GM19438 (cell line): ENCODE results near the gene SMC3.
"Not testable (repeated sequence)": the region's sequence is repeated elsewhere in the genome, so short reads cannot be mapped to it uniquely, and the experiment has no call there.

Experiments used
- ATAC-seq: cut with Tn5 transposase; IDR thresholded peaks from one replicate; pipeline ENCODE4 v1.9.1; 2021; ENCODE audit warnings: low read depth; ENCODE audit not compliant: unreplicated experiment

SMC3 gene

DNA sequence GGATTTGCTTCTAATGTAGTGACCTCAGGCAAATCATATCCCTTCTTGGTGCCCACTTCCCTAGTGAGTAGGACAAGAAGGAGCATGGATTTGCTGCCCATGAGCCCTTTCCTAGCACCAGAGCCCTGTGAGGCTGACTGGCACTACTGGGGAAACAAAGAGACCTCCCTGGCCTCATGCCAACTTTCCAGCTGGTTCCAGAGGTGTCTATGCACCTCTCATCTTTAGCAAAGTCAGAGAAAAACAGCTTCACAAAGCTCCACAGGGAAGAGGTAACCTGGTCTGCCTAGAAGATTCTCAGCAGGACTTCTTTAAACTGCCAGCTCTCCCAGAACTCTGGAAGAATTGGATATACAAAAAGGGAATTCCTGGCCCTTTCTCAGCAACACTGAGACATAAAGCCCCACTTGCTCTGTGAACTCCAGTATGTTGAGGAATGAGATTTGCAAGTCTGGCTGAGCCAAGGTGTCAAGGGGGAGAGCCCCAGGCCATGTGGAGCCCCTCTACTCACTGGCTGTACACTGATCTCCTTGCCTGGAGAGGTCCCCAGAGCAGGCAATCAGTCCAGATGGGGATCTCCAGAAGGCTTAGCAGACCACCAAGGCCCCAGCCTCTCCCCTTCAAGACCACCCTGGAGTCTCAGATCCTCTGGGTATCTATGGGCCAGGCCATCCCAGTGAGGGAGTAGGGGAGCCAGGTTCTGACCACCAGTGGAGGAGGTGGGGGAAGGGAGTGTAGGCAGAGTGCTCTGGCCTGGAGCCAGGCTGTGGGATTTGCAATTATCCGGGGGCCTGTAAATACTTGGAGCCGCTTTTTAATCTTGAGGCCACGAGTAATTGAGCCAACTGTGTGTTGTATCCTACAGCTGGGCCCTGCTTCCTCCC is 52.3 kb downstream of the SMC3 start:
- ATAC-seq = no peak

- ATAC-seq = no peak
Observed at GRCh38 chr10:110620398-110620719, 52.9 kb downstream of the SMC3 start.

GRCh38 chr10:110623316-110623715 is 55.8 kb downstream of the SMC3 start:
- ATAC-seq = not testable (repeated sequence)

DNA sequence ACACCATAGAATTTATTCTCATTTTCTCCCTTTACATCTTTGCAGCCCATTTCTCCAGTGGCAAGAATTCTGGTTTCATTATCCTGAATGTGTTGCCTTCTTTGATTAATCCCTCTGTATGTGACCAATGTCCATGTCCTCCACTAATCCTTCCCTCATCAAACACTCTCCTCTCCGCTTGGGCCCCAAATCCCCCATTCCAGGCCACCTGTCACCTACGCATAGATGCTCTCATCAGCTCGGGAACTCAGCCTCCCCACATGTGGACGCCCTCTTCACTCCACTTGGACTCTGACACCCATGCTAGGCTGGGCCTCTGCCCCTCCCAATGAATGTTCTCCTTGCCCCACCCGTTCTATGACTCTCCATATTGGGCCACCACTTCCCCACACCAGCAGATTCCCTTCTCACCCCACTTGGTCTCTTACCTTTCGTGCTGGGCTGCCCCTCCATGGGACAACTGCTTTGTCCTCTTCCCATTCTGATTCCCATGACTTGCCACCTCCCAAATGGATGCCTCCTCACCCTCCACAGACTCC is 57.9 kb downstream of the SMC3 start:
- no peak for ATAC-seq

GRCh38 chr10:110625951-110626855 is 58.7 kb downstream of the SMC3 start:
- no peak for ATAC-seq

DNA sequence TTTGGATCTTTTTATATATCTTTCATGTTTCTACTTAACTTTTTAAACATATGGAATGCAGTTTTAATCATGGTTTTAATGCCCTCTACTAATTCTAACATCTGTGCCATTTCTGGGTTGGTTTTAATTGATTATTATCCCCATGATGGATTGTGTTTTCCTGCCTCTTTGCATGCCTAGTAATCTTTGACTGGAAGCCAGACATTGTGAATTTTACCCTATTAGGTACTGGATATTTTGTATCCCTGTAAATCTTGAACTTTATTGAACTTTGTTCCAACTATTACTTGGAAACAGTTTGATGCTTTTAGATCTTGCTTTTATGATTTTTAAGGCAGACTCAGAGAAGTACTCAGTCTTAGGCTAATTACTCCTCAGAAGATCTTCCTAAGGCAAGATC is 60.7 kb downstream of the SMC3 start:
- ATAC-seq = no peak

GRCh38 chr10:110629680-110630191 is 62.2 kb downstream of the SMC3 start:
- no peak for ATAC-seq

GRCh38 chr10:110631934-110632333 is 64.4 kb downstream of the SMC3 start:
- ATAC-seq = no peak

GRCh38 chr10:110632591-110633215 is 65.2 kb downstream of the SMC3 start:
- ATAC-seq = no peak

- ATAC-seq = no peak
Observed at GRCh38 chr10:110634527-110635209, 67.2 kb downstream of the SMC3 start.

GRCh38 chr10:110636572-110636931 is 69.1 kb downstream of the SMC3 start:
- ATAC-seq = no peak

- ATAC-seq = no peak
Observed at GRCh38 chr10:110636932-110637557, 69.5 kb downstream of the SMC3 start.

DNA sequence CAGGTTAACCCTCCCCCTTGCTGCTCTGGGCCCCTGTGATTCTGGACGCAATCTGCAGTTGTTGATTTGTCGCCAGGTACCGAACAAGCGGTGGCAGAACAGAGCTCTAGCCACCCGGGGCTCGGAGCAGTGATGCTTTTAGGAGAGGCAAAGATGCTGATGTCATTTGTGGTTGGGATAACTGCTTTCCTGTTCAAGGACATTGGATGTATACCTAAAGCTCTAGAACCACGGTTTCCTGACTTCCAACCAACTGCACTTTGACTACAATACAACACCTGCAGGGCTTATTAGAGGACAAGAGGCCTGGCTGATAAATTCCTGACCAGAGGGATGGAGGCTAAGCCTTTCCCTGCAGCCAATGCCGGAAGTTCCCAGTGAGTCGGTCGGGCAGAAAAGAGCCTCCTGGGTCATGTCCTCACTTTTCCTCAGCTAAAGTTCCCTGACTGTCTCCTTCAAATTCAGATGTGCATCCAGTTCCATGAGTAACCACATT is 70.1 kb downstream of the SMC3 start:
- ATAC-seq = no peak

GRCh38 chr10:110638319-110638718 is 70.8 kb downstream of the SMC3 start:
- ATAC-seq = no peak

DNA sequence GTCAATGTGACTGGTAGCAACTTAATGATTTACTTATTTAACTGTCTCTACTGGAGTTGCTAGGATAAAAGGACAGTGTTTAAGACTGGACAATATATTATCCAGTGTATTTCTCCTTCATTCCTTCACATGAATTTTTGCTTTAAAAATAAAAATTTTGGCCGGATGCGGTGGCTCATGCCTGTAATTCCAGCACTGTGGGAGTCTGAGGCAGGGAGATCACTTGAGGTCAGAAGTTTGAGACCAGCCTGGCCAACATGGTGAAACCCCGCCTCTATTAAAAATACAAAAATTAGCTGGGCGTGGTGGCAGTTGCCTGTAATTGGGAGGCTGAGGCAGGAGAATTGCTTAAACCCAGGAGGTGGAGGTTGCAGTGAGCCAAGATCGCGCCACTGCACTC is 71.6 kb downstream of the SMC3 start:
- not testable (repeated sequence) for ATAC-seq

- ATAC-seq = not testable (repeated sequence)
Observed at GRCh38 chr10:110639858-110640257, 72.4 kb downstream of the SMC3 start.

DNA sequence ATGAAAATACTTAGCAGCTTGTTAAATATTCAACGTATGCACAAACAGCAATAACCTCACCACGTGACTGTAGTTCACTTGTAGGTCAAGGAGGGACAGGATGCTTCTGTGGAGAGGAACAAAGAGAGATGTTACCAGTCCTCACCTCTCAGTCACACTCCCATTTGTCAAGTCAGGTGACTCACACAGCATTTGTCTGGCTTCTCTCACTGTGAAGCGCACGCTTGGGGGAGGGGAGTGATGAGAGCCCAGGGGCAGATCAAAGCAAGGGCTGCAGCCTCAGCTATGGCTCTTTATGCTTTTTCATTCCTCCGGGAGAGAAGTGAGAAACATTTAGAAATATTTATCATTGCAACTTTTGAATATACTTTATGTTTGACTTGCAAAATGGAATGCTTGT is 73.8 kb downstream of the SMC3 start:
- ATAC-seq = no peak

DNA sequence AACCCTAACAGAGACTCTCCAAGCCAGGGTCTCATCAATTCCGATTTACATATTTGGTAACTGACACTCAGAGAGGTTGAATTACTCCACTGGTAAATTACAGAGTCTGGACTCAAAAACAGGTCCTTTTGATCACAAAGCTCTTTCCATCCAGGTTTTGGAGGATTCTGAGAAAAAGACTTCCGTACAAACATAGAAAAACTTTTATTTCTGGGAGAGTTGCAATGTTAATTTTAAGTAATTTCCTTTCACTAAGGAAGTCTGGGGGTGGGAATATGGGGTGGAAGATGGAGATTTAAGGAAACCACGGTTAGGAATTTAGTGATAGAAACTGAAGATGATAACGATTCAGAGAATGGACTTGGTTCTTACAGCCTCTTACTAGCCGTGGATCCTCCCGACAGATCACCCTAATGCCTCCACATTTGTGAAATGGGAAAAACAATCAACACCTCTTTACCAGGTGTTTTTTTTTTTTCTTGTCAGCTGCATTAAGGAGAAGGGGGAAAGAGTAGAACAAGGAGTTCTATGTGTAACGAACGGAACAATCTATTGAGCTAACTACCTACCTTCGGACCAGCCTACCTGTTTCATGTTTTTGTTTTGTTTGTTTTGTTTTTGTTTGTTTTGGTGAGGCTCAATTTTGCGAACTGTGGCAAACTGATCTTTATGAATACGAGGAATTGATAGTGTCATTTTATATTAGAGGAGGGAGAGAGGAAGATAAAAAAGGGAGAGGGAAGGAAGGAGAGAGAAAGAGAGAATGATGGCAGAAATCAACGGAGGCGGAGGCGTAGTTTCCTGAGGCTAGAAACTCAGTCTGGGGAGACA is 74.9 kb downstream of the SMC3 start:
- ATAC-seq = no peak
